ENCODE measurements around the gene FOXP1. TPM values are rescaled to one million over a fixed set of nuclear protein-coding genes. Genes with fewer than 3 reads are reported as not detected.

Gene FOXP1
- total and polyA plus RNA-seq, 2 of the 8 experiments (the other 6 are each of a cell fraction or from before 2014, with no cell fraction given), result 13.9 to 25.4 TPM

DNA sequence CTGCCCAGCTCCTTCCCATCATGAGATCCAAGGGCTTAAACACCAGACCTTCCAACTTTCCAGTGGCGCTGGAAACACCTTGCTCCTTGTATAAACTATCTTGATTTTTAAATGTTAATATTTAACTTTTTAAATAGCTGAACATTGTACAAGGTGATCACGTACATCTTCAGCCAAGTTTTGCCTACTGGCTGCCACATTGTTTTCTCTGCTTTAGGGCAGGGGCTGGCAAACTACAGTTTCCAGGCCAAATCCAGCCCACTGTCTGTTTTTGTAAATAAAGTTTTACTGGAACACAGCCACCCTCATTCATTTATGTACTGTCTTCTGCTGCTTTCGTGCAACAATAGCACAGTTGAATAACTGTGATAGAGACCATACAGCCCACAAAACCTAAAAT is 27.6 kb upstream of the FOXP1 start:
- no peaks in the 10 kb centered on the region for H3K36me3 ChIP-seq (ENCODE audit: control insufficient read depth in 2 of 4, insufficient read depth in 4 of 4, low read length in 3 of 4)
- no peak overlapping the region for H3K4me2 ChIP-seq (ENCODE audit: insufficient read depth in 1 of 2, low read depth in 2 of 2, low read length in 2 of 2)
- H2BK5ac ChIP-seq (ENCODE audit: low read depth, low read length), result no peak overlapping the region
- DNase-seq (ENCODE audit: low read depth in 1 of 2, low spot score in 2 of 2) (no peak), FAIRE-seq (no peak)
- WGBS, 2 experiments (ENCODE audit: extremely low coverage in 1 of 2, insufficient coverage in 1 of 2, insufficient read length in 1 of 2, insufficient replicate concordance in 2 of 2, low coverage in 1 of 2, low lambda C conversion rate in 2 of 2, missing lambda C conversion rate in 1 of 2), result 91% methylated on average over 3 of the region's 3 CpGs; no CpG with 5 or more reads in 1 of the 2 experiments
- no peaks in the 10 kb centered on the region for H3K79me2 ChIP-seq (ENCODE audit: control insufficient read depth in 1 of 2, insufficient read depth in 2 of 2, low read length in 2 of 2)
- no peak overlapping the region for H3K56ac ChIP-seq (replicated peaks; ENCODE audit: insufficient read length, low read depth, low read length)
- H3K4me1 ChIP-seq (replicated peaks in 1 of 4; ENCODE audit: control insufficient read depth in 3 of 4, insufficient read depth in 4 of 4, low read length in 3 of 4), result no peaks in the 10 kb centered on the region
- no peak overlapping the region for H2BK120ac ChIP-seq (replicated peaks; ENCODE audit: low read depth, low read length)
- H2BK15ac ChIP-seq (ENCODE audit: low read length), result no peak overlapping the region
- TF ChIP-seq CREB1 (IDR thresholded peaks at IDR 0.05) (no peak), PHF8 (conservative IDR thresholded peaks at IDR 0.05; ENCODE audit: low read depth, low read length) (no peak), BCL11A (IDR thresholded peaks at IDR 0.05; ENCODE audit: low read depth in 2 of 2, low read length in 2 of 2) (no peak), KDM4A (IDR thresholded peaks at IDR 0.05; ENCODE audit: low read depth, low read length, severe bottlenecking) (no peak), ZNF274 (IDR thresholded peaks at IDR 0.05; ENCODE audit: borderline replicate concordance, extremely low read depth, low read length) (no peak), CTBP2 (IDR thresholded peaks at IDR 0.05; ENCODE audit: borderline replicate concordance, insufficient read depth, insufficient read length, low read length) (no peak), TBP (IDR thresholded peaks at IDR 0.05; ENCODE audit: low read depth, low read length) (no peak), EP300 (IDR thresholded peaks at IDR 0.05; ENCODE audit: borderline replicate concordance in 1 of 2, low read depth in 2 of 2, low read length in 2 of 2) (no peak), SIN3A (conservative IDR thresholded peaks at IDR 0.05 in 1 of 2, IDR thresholded peaks at IDR 0.05 in 1 of 2; ENCODE audit: low read depth in 1 of 2, low read length in 2 of 2) (no peak), EGR1 (IDR thresholded peaks at IDR 0.05; ENCODE audit: borderline replicate concordance, low read depth, low read length) (no peak), ASH2L (IDR thresholded peaks at IDR 0.05; ENCODE audit: low read length) (no peak)
- TF ChIP-seq, protein P1, sequence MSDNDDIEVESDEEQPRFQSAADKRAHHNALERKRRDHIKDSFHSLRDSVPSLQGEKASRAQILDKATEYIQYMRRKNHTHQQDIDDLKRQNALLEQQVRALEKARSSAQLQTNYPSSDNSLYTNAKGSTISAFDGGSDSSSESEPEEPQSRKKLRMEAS (IDR thresholded peaks at IDR 0.05), result no peak
- TF ChIP-seq, protein P2, sequence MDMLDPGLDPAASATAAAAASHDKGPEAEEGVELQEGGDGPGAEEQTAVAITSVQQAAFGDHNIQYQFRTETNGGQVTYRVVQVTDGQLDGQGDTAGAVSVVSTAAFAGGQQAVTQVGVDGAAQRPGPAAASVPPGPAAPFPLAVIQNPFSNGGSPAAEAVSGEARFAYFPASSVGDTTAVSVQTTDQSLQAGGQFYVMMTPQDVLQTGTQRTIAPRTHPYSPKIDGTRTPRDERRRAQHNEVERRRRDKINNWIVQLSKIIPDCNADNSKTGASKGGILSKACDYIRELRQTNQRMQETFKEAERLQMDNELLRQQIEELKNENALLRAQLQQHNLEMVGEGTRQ (IDR thresholded peaks at IDR 0.05; ENCODE audit: low read length), result no peak
- no peak overlapping the region for H4K91ac ChIP-seq (replicated peaks; ENCODE audit: insufficient read length, low read length)
- H3K18ac ChIP-seq (ENCODE audit: extremely low read depth, low read length), result no peak overlapping the region
- no peak overlapping the region for H3K4me3 ChIP-seq (ENCODE audit: extremely low read depth in 1 of 4, insufficient read depth in 2 of 4, low read depth in 3 of 4, low read length in 4 of 4)
- no peak overlapping the region for H2AFZ ChIP-seq (ENCODE audit: low read length)
- CTCF ChIA-PET (ENCODE audit: partially characterized antibody), result no interaction called here
- H3K23ac ChIP-seq (ENCODE audit: insufficient read length), result no peak overlapping the region
- H3K4ac ChIP-seq (replicated peaks; ENCODE audit: insufficient read length, low read depth, low read length), result no peak overlapping the region
- no peak overlapping the region for H4K5ac ChIP-seq (ENCODE audit: insufficient read length, low read depth, low read length)
- H2BK20ac ChIP-seq (ENCODE audit: low read length), result no peak overlapping the region
- no peaks in the 10 kb centered on the region for H4K20me1 ChIP-seq (replicated peaks in 1 of 2; ENCODE audit: control insufficient read depth in 1 of 2, insufficient read depth in 2 of 2, low read length in 2 of 2)
- H3K27ac ChIP-seq (ENCODE audit: low read depth, low read length), result no peak overlapping the region
- H3K23me2 ChIP-seq (ENCODE audit: low read depth, low read length), result no peaks in the 10 kb centered on the region
- H4K8ac ChIP-seq (ENCODE audit: extremely low read depth, insufficient read depth, low read length), result no peak overlapping the region
- H3K27me3 ChIP-seq (replicated peaks in 1 of 4; ENCODE audit: control insufficient read depth in 3 of 4, extremely low read depth in 1 of 4, insufficient read depth in 3 of 4, low read length in 3 of 4), result no peaks in the 10 kb centered on the region
- POLR2A ChIA-PET (ENCODE audit: partially characterized antibody), result no interaction called here
- no peak overlapping the region for H3K9ac ChIP-seq (replicated peaks in 1 of 4; ENCODE audit: extremely low read depth in 1 of 4, low read depth in 3 of 4, low read length in 3 of 4)
- H3K79me1 ChIP-seq (ENCODE audit: low read depth, low read length), result no peaks in the 10 kb centered on the region
- no peak overlapping the region for H2BK12ac ChIP-seq (ENCODE audit: low read depth, low read length)
- no peaks in the 10 kb centered on the region; a peak in 1 of 4 replicates for H3K9me3 ChIP-seq (ENCODE audit: insufficient read depth in 2 of 2, low read depth in 1 of 2, low read length in 1 of 2)
- H3K14ac ChIP-seq (ENCODE audit: insufficient read length), result no peak overlapping the region
- no peak overlapping the region for H2AK5ac ChIP-seq (ENCODE audit: low read depth, low read length)

All from H1 (cell line).